ENCODE data around the gene NKD1. TPM values are rescaled to one million over a fixed set of nuclear protein-coding genes. Genes with fewer than 3 reads are reported as not detected.

Gene NKD1
- total RNA-seq, 2 experiments from 2014 or later: 0.04 to 0.06 TPM

DNA sequence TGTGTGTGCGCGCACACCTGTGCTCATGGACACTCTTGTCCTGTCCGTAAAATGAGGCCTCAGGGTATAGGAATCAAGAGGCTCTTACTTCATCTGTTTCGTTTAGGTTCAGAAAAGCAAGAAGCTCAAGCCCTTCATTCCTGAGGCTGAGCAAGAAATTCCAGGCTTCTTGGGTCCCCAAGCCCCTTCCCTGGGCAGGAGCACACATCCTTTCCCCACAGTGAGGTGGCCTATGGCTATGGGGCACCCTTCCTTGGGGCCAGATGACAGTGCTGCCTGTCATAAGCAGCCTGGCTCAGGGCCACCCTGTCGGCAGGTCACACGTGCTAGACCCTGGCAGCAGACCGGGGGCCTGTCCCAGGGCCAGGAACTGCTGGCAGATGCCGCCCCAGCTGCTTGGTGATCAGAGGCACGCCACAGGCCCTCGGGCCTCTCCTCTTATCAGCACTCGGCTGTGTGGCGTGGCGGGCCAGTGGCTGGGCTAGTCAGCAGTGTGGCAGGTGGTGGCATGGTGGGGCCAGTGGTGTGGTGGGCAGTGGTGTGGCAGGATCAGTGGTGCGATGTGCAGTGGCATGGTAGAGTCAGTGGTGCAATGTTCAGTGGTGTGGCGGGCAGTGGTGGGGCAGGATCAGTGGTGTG, 50.2 kb downstream of the NKD1 start:
- POLR2A ChIA-PET: no interaction called here
- H3K79me2 ChIP-seq (ENCODE audit: insufficient read depth, low read depth, low read length): no peaks in the 10 kb centered on the region
- BruUV-seq (replicated peaks): no TSS peak

DNA sequence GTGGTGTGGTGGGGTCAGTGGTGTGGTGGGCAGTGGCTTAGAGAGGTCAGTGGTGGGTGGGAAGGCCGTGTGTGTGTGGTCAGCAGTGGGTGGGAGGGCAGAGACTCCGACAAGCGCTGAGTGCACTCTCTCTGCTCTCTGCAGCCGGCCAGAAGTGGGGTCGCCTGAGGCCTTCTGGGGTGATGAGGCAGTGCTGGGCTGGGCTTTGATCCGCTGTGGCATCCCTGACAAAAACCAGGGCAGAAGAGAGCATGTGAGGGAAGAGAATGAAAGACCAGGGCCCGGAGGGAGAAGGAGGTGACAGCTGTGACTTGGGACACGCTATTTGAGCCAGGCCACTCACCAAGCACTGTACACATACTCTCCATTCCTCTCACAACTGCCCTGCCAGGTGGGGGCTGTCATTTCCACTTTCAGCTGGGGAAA, 50.8 kb downstream of the NKD1 start:
- CTCF ChIA-PET (ENCODE audit: unreplicated experiment): no interaction called here
- Histone ChIP-seq H3K4me3 (ENCODE audit: low read depth, low read length, poor library complexity, severe bottlenecking) (no peak overlapping the region), H3K79me2 (ENCODE audit: insufficient read depth, low read depth, low read length) (no peaks in the 10 kb centered on the region), H3K36me3 (ENCODE audit: insufficient read depth, low read length) (no peaks in the 10 kb centered on the region), H3K9me3 (ENCODE audit: low read length) (no peaks in the 10 kb centered on the region), H3K4me1 (ENCODE audit: insufficient read depth, low read length, poor library complexity, severe bottlenecking) (no peaks in the 10 kb centered on the region), H2AFZ (ENCODE audit: low read length) (no peak overlapping the region), H4K20me1 (ENCODE audit: insufficient read depth, low read length) (no peaks in the 10 kb centered on the region), H3K9me2 (ENCODE audit: insufficient read depth, low read length) (no peaks in the 10 kb centered on the region), H3K4me2 (ENCODE audit: low read length) (no peak overlapping the region), H3K27ac (ENCODE audit: low read depth, low read length, poor library complexity, severe bottlenecking) (no peak overlapping the region)
- intact Hi-C loops (cut with micrococcal nuclease; ENCODE audit: unreplicated experiment): no loop called here
- DNase-seq (ENCODE audit: low spot score): no peak
- no TSS peak for BruUV-seq (replicated peaks)
- POLR2A ChIA-PET: no interaction called here
- TF ChIP-seq, protein P1, sequence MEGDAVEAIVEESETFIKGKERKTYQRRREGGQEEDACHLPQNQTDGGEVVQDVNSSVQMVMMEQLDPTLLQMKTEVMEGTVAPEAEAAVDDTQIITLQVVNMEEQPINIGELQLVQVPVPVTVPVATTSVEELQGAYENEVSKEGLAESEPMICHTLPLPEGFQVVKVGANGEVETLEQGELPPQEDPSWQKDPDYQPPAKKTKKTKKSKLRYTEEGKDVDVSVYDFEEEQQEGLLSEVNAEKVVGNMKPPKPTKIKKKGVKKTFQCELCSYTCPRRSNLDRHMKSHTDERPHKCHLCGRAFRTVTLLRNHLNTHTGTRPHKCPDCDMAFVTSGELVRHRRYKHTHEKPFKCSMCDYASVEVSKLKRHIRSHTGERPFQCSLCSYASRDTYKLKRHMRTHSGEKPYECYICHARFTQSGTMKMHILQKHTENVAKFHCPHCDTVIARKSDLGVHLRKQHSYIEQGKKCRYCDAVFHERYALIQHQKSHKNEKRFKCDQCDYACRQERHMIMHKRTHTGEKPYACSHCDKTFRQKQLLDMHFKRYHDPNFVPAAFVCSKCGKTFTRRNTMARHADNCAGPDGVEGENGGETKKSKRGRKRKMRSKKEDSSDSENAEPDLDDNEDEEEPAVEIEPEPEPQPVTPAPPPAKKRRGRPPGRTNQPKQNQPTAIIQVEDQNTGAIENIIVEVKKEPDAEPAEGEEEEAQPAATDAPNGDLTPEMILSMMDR (conservative IDR thresholded peaks at IDR 0.05; ENCODE audit: low read length): no peak
- TF ChIP-seq EZH2phosphoT487 (IDR thresholded peaks at IDR 0.05; ENCODE audit: borderline replicate concordance, low read depth, low read length): no peak

More for the DNA sequence above, 50.2 kb downstream of the NKD1 start:
- no peaks in the 10 kb centered on the region for H4K20me1 ChIP-seq (ENCODE audit: insufficient read depth, low read length)
- TF ChIP-seq, protein P1 (conservative IDR thresholded peaks at IDR 0.05; ENCODE audit: low read length): no peak
- no peak for TF ChIP-seq EZH2phosphoT487 (IDR thresholded peaks at IDR 0.05; ENCODE audit: borderline replicate concordance, low read depth, low read length)
- CTCF ChIA-PET (ENCODE audit: unreplicated experiment): no interaction called here
- H3K36me3 ChIP-seq (ENCODE audit: insufficient read depth, low read length): no peaks in the 10 kb centered on the region
- no peaks in the 10 kb centered on the region for H3K4me1 ChIP-seq (ENCODE audit: insufficient read depth, low read length, poor library complexity, severe bottlenecking)
- no peak overlapping the region for H3K4me2 ChIP-seq (ENCODE audit: low read length)
- no peak overlapping the region for H3K27ac ChIP-seq (ENCODE audit: low read depth, low read length, poor library complexity, severe bottlenecking)
- no peaks in the 10 kb centered on the region for H3K9me2 ChIP-seq (ENCODE audit: insufficient read depth, low read length)
- H2AFZ ChIP-seq (ENCODE audit: low read length): no peak overlapping the region
- no peak overlapping the region for H3K4me3 ChIP-seq (ENCODE audit: low read depth, low read length, poor library complexity, severe bottlenecking)
- intact Hi-C loops (cut with micrococcal nuclease; ENCODE audit: unreplicated experiment): no loop called here
- no peak for DNase-seq (ENCODE audit: low spot score)
- H3K9me3 ChIP-seq (ENCODE audit: low read length): no peaks in the 10 kb centered on the region

DNA sequence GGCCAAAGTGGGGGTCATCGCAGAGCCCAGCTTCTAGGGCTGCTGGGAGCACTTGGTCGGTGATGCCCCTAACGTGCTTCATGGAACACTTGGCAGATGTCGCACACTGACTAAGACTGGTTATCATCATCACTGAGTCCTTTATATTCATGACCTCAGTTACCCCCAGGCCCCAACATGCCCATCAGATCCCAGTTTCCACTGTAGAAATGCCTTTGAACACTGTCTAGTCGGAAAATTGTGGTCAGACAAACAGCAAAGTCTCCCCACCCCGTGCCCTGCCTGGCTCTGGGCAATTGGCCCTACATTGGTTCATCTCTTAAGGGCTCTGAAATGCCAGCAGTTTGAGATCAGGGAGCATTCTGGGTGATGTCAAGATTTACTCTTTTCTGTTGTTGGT, 51.3 kb downstream of the NKD1 start:
- Histone ChIP-seq H3K27ac (ENCODE audit: low read depth, low read length, poor library complexity, severe bottlenecking) (no peak overlapping the region), H3K9me2 (ENCODE audit: insufficient read depth, low read length) (no peaks in the 10 kb centered on the region), H3K4me3 (ENCODE audit: low read depth, low read length, poor library complexity, severe bottlenecking) (no peak overlapping the region), H3K79me2 (ENCODE audit: insufficient read depth, low read depth, low read length) (no peaks in the 10 kb centered on the region), H4K20me1 (ENCODE audit: insufficient read depth, low read length) (no peaks in the 10 kb centered on the region), H3K36me3 (ENCODE audit: insufficient read depth, low read length) (no peaks in the 10 kb centered on the region), H3K9me3 (ENCODE audit: low read length) (no peaks in the 10 kb centered on the region), H3K4me1 (ENCODE audit: insufficient read depth, low read length, poor library complexity, severe bottlenecking) (no peaks in the 10 kb centered on the region), H2AFZ (ENCODE audit: low read length) (no peak overlapping the region), H3K4me2 (ENCODE audit: low read length) (no peak overlapping the region)
- intact Hi-C loops (cut with micrococcal nuclease; ENCODE audit: unreplicated experiment): no loop called here
- no TSS peak for BruUV-seq (replicated peaks)
- POLR2A ChIA-PET: no interaction called here
- DNase-seq (ENCODE audit: low spot score): no peak
- CTCF ChIA-PET (ENCODE audit: unreplicated experiment): no interaction called here
- no peak for TF ChIP-seq EZH2phosphoT487 (IDR thresholded peaks at IDR 0.05; ENCODE audit: borderline replicate concordance, low read depth, low read length)
- TF ChIP-seq, protein P1 (conservative IDR thresholded peaks at IDR 0.05; ENCODE audit: low read length): no peak
